Upper lobe of left lung (tissue), 4 donors: ENCODE results near the gene SCNN1B.
"Not testable (repeated sequence)": the region's sequence is repeated elsewhere in the genome, so short reads cannot be mapped to it uniquely, and the experiment has no call there.

Experiments used
- POLR2A ChIP-seq, 4 donors: fragments of 450-650 bp; IDR thresholded peaks; one replicate each; pipeline ENCODE4 v1.5.1; 2016 to 2017; ENCODE audit warnings: antibody characterized with exemption in 4 of 4, mild to moderate bottlenecking in 2 of 4
- TF ChIP-seq, protein P1 (sequence below), 6 experiments: fragments of 450-650 bp in 4 of 6; fragments of 200-600 bp in 2 of 6; sonication (generic) in 2 of 6; IDR thresholded peaks; one replicate each; pipeline ENCODE4 v1.5.1; 2016 to 2019; ENCODE audit warnings: antibody characterized with exemption in 6 of 6

DNA sequence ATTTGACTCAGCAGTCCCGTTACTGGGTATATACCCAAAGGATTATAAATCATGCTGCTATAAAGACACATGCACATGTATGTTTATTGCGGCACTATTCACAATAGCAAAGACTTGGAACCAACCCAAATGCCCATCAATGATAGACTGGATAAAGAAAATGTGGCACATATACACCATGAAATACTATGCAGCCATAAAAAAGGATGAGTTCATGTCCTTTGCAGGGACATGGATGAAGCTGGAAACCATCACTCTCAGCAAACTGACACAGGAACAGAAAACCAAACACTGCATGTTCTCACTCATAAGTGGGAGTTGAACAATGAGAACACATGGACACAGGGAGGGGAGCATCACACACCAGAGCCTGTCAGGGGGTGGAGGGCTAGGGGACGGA, 2.3 kb upstream of the SCNN1B start:
- TF ChIP-seq, protein P1, sequence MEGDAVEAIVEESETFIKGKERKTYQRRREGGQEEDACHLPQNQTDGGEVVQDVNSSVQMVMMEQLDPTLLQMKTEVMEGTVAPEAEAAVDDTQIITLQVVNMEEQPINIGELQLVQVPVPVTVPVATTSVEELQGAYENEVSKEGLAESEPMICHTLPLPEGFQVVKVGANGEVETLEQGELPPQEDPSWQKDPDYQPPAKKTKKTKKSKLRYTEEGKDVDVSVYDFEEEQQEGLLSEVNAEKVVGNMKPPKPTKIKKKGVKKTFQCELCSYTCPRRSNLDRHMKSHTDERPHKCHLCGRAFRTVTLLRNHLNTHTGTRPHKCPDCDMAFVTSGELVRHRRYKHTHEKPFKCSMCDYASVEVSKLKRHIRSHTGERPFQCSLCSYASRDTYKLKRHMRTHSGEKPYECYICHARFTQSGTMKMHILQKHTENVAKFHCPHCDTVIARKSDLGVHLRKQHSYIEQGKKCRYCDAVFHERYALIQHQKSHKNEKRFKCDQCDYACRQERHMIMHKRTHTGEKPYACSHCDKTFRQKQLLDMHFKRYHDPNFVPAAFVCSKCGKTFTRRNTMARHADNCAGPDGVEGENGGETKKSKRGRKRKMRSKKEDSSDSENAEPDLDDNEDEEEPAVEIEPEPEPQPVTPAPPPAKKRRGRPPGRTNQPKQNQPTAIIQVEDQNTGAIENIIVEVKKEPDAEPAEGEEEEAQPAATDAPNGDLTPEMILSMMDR (IDR thresholded peaks at IDR 0.05), result not testable (repeated sequence)
- not testable (repeated sequence) for TF ChIP-seq POLR2A (IDR thresholded peaks at IDR 0.05)
